ENCODE data around the gene PINK1. TPM values are rescaled to one million over a fixed set of nuclear protein-coding genes. Genes with fewer than 3 reads are reported as not detected.

The PINK1 gene
- total and polyA plus RNA-seq, 2 of the 13 experiments (the other 11 are each of a cell fraction or from before 2014, with no cell fraction given): 15.3 to 16.1 TPM

DNA sequence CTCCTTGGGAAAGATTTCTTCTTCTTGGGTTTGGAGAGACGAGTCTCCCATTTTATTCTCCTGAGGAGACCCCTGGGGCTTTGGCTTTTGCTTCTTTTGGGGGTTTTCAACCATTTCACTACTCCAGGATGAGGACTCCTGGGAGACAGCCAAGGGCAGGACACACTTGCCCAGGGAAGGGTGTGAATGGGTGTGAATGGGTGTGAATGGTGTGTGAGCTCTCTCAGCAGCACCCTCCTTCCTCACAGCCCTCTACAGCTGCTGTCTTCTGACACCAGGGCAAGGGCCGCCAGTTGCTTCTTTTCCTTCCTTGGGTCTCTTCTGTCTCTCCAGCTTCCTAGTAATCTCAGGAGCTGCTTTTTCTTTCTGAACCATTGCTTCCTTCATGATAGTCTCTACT lies 60.4 kb downstream of the PINK1 start:
- H4K20me1 ChIP-seq (ENCODE audit: insufficient read depth, low read length): no peaks in the 10 kb centered on the region
- WGBS (ENCODE audit: low lambda C conversion rate): 22% methylated on average over 2 of the region's 2 CpGs
- TF ChIP-seq ZKSCAN1 (IDR thresholded peaks at IDR 0.05; ENCODE audit: low read length): no peak
- TF ChIP-seq ZNF615 (CRISPR knock-in tag; IDR thresholded peaks at IDR 0.05; ENCODE audit: borderline replicate concordance): no peak
- TF ChIP-seq, protein P1, sequence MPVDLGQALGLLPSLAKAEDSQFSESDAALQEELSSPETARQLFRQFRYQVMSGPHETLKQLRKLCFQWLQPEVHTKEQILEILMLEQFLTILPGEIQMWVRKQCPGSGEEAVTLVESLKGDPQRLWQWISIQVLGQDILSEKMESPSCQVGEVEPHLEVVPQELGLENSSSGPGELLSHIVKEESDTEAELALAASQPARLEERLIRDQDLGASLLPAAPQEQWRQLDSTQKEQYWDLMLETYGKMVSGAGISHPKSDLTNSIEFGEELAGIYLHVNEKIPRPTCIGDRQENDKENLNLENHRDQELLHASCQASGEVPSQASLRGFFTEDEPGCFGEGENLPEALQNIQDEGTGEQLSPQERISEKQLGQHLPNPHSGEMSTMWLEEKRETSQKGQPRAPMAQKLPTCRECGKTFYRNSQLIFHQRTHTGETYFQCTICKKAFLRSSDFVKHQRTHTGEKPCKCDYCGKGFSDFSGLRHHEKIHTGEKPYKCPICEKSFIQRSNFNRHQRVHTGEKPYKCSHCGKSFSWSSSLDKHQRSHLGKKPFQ (CRISPR knock-in tag; IDR thresholded peaks at IDR 0.05; ENCODE audit: insufficient replicate concordance): peak; percentile 95
- TF ChIP-seq, protein P2, sequence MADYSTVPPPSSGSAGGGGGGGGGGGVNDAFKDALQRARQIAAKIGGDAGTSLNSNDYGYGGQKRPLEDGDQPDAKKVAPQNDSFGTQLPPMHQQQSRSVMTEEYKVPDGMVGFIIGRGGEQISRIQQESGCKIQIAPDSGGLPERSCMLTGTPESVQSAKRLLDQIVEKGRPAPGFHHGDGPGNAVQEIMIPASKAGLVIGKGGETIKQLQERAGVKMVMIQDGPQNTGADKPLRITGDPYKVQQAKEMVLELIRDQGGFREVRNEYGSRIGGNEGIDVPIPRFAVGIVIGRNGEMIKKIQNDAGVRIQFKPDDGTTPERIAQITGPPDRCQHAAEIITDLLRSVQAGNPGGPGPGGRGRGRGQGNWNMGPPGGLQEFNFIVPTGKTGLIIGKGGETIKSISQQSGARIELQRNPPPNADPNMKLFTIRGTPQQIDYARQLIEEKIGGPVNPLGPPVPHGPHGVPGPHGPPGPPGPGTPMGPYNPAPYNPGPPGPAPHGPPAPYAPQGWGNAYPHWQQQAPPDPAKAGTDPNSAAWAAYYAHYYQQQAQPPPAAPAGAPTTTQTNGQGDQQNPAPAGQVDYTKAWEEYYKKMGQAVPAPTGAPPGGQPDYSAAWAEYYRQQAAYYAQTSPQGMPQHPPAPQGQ (CRISPR knock-in tag; IDR thresholded peaks at IDR 0.05; ENCODE audit: borderline replicate concordance): no peak
- TF ChIP-seq KLF12 (CRISPR knock-in tag; IDR thresholded peaks at IDR 0.05; ENCODE audit: borderline replicate concordance): no peak
- no peak overlapping the region for H3K4me3 ChIP-seq (replicated peaks in 1 of 3; ENCODE audit: insufficient read depth in 1 of 3, low read depth in 2 of 3, low read length in 3 of 3)
- POLR2A ChIA-PET: no interaction called here
- in situ Hi-C loops (cut with HindIII; ENCODE audit: extremely low pct_ligation_motif_present, low pct_unique_long_range_greater_than_20kb) (loop anchor here (5.0 kb wide), 1 partner anchor 504 kb away; no protein-coding TSS in a partner anchor), intact Hi-C loops (cut with micrococcal nuclease; ENCODE audit: unreplicated experiment) (no loop called here)
- no TSS peak for BruUV-seq (replicated peaks)
- CTCF ChIA-PET (ENCODE audit: low intra/inter-chr PET ratio, low total read pairs): no interaction called here
- no peak for FAIRE-seq
- H2AFZ ChIP-seq (ENCODE audit: low read length): no peak overlapping the region
- H3K4me2 ChIP-seq (ENCODE audit: low read depth, low read length): no peak overlapping the region
- no peak for DNase-seq (ENCODE audit: low spot score)
- H3K9me3 ChIP-seq (ENCODE audit: low read length): no peaks in the 10 kb centered on the region
- peaks cover 6 to 21% of the 10 kb centered on the region in 2 experiments; a peak in 4 of 5 replicates for H3K27me3 ChIP-seq (ENCODE audit: control insufficient read depth in 1 of 2, insufficient read depth in 2 of 2, low read length in 2 of 2)
- H3K79me2 ChIP-seq (ENCODE audit: insufficient read depth, low read length): no peaks in the 10 kb centered on the region
- no peak overlapping the region for H3K27ac ChIP-seq (ENCODE audit: extremely low read length, insufficient read depth, low read length)
- no peak for ATAC-seq
- H3K9ac ChIP-seq (ENCODE audit: insufficient read depth, low read depth, low read length): no peak overlapping the region
- peaks cover 34% of the 10 kb centered on the region for H3K4me1 ChIP-seq (ENCODE audit: insufficient read depth, low read length)
- H3K36me3 ChIP-seq (replicated peaks in 1 of 2; ENCODE audit: control insufficient read depth in 1 of 2, insufficient read depth in 2 of 2, low read length in 2 of 2): no peaks in the 10 kb centered on the region

Data from HepG2 (cell line).